HepG2 (cell line): ENCODE results near the gene C12orf43. TPM values are rescaled to one million over a fixed set of nuclear protein-coding genes. Genes with fewer than 3 reads are reported as not detected.

ENCODE experiments used
- ADNP ChIP-seq: sonication (generic); formaldehyde crosslinking; IDR thresholded peaks from 2 replicates; pipeline ENCODE4 v1.4.0; 2020; ENCODE audit warnings: missing genetic modification reagents
- AFF4 ChIP-seq: sonication (generic); formaldehyde crosslinking; IDR thresholded peaks from 2 replicates; pipeline ENCODE4 v1.4.0; 2020; ENCODE audit warnings: missing genetic modification reagents
- ARID5B ChIP-seq: IDR thresholded peaks from 2 replicates; pipeline ENCODE4 v1.4.0; 2020; ENCODE audit warnings: mild to moderate bottlenecking, missing genetic modification reagents
- GABPA ChIP-seq, 2 experiments: IDR thresholded peaks; 2 replicates each; pipeline ENCODE4 v1.6.1; 2011 to 2016; ENCODE audit warnings: low read depth in 2 of 2, low read length in 1 of 2, missing biosample characterization in 1 of 2, missing genetic modification characterization in 1 of 2
- HNRNPL ChIP-seq: fragments of 200-400 bp; formaldehyde crosslinking; IDR thresholded peaks from 2 replicates; pipeline ENCODE4 v1.6.1; 2017; ENCODE audit warnings: mild to moderate bottlenecking, low read depth, low read length
- IRX3 ChIP-seq: sonication (generic); formaldehyde crosslinking; IDR thresholded peaks from 2 replicates; pipeline ENCODE4 v1.8.1; 2023; ENCODE audit warnings: mild to moderate bottlenecking, low read depth, missing genetic modification reagents, borderline replicate concordance
- MAFG ChIP-seq: sonication (generic); formaldehyde crosslinking; IDR thresholded peaks from 2 replicates; pipeline ENCODE4 v1.5.1; 2020; ENCODE audit warnings: mild to moderate bottlenecking, missing genetic modification reagents
- NCOA2 ChIP-seq: sonication (generic); formaldehyde crosslinking; IDR thresholded peaks from 2 replicates; pipeline ENCODE4 v1.8.0; 2022; ENCODE audit warnings: inconsistent platforms
- PLRG1 ChIP-seq: fragments of 450-650 bp; conservative IDR thresholded peaks from 2 replicates; pipeline ENCODE4 v1.6.1; 2016
- POLR2AphosphoS5 ChIP-seq: IDR thresholded peaks from 2 replicates; pipeline ENCODE4 v1.6.1; 2012; ENCODE audit warnings: low read depth, low read length
- RBM22 ChIP-seq: fragments of 200-400 bp; formaldehyde crosslinking; optimal IDR thresholded peaks from 2 replicates; pipeline ENCODE3; 2017; ENCODE audit warnings: mild to moderate bottlenecking, low read length, moderate library complexity
- SMC3 ChIP-seq: IDR thresholded peaks from 2 replicates; pipeline ENCODE4 v1.6.1; 2011; ENCODE audit warnings: low read length, improper control_type of control experiment
- SNAI1 ChIP-seq: sonication (generic); formaldehyde crosslinking; IDR thresholded peaks from 2 replicates; pipeline ENCODE4 v1.5.0; 2020; ENCODE audit warnings: mild to moderate bottlenecking, missing genetic modification reagents, borderline replicate concordance
- TEAD2 ChIP-seq: sonication (generic); formaldehyde crosslinking; IDR thresholded peaks from 2 replicates; pipeline ENCODE4 v1.9.0; 2021; ENCODE audit warnings: missing genetic modification reagents
- YEATS2 ChIP-seq: sonication (generic); formaldehyde crosslinking; IDR thresholded peaks from 2 replicates; pipeline ENCODE4 v1.4.0; 2020; ENCODE audit warnings: missing genetic modification reagents, borderline replicate concordance
- ZNF317 ChIP-seq: sonication (generic); formaldehyde crosslinking; IDR thresholded peaks from 2 replicates; pipeline ENCODE4 v1.5.0; 2020; ENCODE audit warnings: mild to moderate bottlenecking, missing genetic modification reagents
- ZNF574 ChIP-seq: sonication (generic); formaldehyde crosslinking; IDR thresholded peaks from 2 replicates; pipeline ENCODE4 v1.4.0; 2020; ENCODE audit warnings: missing genetic modification reagents
- ZNF614 ChIP-seq: IDR thresholded peaks from 2 replicates; pipeline ENCODE4 v1.6.1; 2018; ENCODE audit warnings: missing biosample characterization, missing genetic modification reagents, inconsistent platforms, borderline replicate concordance
- ZNF879 ChIP-seq: sonication (generic); formaldehyde crosslinking; IDR thresholded peaks from 2 replicates; pipeline ENCODE4 v1.8.1; 2023; ENCODE audit warnings: missing genetic modification reagents
- polyA plus RNA-seq, 8 experiments: library from polyadenylated mRNA; depleted of rRNA in 3 of 8; stranded (reverse) in 7 of 8; unstranded in 1 of 8; fragments of >200 nt; fragmentation: Illumina TruSeq in 4 of 8; extraction: Trizol in 4 of 8; gene quantifications; 2 replicates each; pipeline versions ENCODE4 v1.2.1 to v1.2.3, GENCODE V29; 2011 to 2016; ENCODE audit warnings: low read depth in 4 of 8, missing spikeins in 1 of 8, mixed read lengths in 1 of 8; ENCODE audit not compliant: insufficient read depth in 1 of 8
- total RNA-seq, 5 experiments: library from RNA; depleted of rRNA; stranded (reverse); fragments of >200 nt; fragmentation: Illumina TruSeq; extraction: Trizol; gene quantifications; 2 replicates each; pipeline ENCODE4 v1.2.3, GENCODE V29; 2016; ENCODE audit warnings: low read depth in 1 of 5

Gene C12orf43
- total and polyA plus RNA-seq, 2 of the 13 experiments (the other 11 are each of a cell fraction or from before 2014, with no cell fraction given), result 7.9 to 11.1 TPM

- peak; percentile 43 for TF ChIP-seq POLR2AphosphoS5
- no peak for TF ChIP-seq GABPA (IDR thresholded peaks at IDR 0.05; ENCODE audit: low read depth, low read length)
- TF ChIP-seq GABPA (CRISPR knock-in tag; IDR thresholded peaks at IDR 0.05; ENCODE audit: low read depth), result peak; percentile 62; the same call in 1 of the 2 replicates
- peak; percentile 46; the same call in 1 of the 2 replicates for TF ChIP-seq ZNF574 (CRISPR knock-in tag)
- no peak for TF ChIP-seq TEAD2
- no peak for TF ChIP-seq SMC3
- peak; percentile 88 for TF ChIP-seq HNRNPL
- TF ChIP-seq IRX3 (CRISPR knock-in tag), result 0 out of 2 replicates have a peak, but pooled peaks have one; percentile 41
- no peak for TF ChIP-seq PLRG1
- peak; percentile 72 for TF ChIP-seq NCOA2 (CRISPR knock-in tag)
- no peak for TF ChIP-seq MAFG (CRISPR knock-in tag)
- TF ChIP-seq AFF4 (CRISPR knock-in tag), result peak; percentile 89
- TF ChIP-seq RBM22, result peak; percentile 78
- TF ChIP-seq ZNF614 (CRISPR knock-in tag), result peak; percentile 51; the same call in 1 of the 2 replicates
- TF ChIP-seq ARID5B (CRISPR knock-in tag), result peak; percentile 54; the same call in 1 of the 2 replicates
- TF ChIP-seq ZNF879 (CRISPR knock-in tag), result no peak
- TF ChIP-seq ZNF317 (CRISPR knock-in tag), result 0 out of 2 replicates have a peak, but pooled peaks have one; percentile 44
- no peak for TF ChIP-seq SNAI1 (CRISPR knock-in tag)
- no peak for TF ChIP-seq ADNP
- 0 out of 2 replicates have a peak, but pooled peaks have one; percentile 14 for TF ChIP-seq YEATS2 (CRISPR knock-in tag)
These were observed 36.2 kb downstream of the C12orf43 start (continued) for GRCh38 chr12:120979862-120980696.
